ENCODE data around the gene ZNF793.

The ZNF793 gene

DNA sequence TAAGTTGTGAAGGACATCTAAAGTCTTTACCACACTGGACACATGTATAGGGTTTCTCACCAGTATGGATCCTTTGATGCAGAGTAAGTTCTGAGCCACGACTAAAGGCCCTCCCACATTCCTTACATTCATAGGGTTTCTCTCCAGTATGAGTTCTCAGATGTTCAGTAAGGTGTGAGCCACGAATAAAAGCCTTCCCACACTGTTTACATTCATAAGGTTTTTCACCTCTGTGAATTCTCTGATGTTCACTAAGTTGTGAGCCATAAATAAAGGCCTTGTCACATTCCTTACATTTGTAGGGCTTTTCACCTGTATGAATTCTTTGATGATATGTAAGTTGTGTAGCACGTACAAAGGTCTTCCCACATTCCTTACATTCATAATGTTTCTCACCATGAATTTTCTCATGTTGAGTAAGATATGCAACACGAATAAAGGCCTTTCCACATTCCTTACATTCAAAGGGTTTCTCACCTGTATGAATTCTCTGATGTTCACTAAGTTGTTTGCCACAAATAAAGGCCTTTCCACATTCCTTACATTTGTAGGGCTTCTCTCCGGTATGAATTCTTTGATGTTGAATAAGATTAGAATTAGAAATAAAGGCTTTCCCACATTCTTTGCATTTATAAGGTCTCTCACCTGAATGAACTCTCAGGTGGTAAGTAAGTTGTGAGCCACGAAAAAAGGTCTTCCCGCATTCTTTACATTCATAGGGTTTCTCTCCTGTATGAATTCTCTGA lies 58.1 kb downstream of the ZNF793 start:
- H3K4me2 ChIP-seq (ENCODE audit: low read length): no peak overlapping the region
- H2AFZ ChIP-seq (ENCODE audit: low read length): no peak overlapping the region
- H3K36me3 ChIP-seq (ENCODE audit: insufficient read depth, low read length): peaks cover 42% of the 10 kb centered on the region
- peaks cover 62% of the 10 kb centered on the region for H3K9me3 ChIP-seq (ENCODE audit: low read length)
- H4K20me1 ChIP-seq (ENCODE audit: insufficient read depth, low read length): no peaks in the 10 kb centered on the region
- H3K4me3 ChIP-seq (ENCODE audit: low read depth, low read length, poor library complexity, severe bottlenecking): no peak overlapping the region
- H3F3A ChIP-seq (ENCODE audit: insufficient read depth, low read length): no peaks in the 10 kb centered on the region
- H3K27ac ChIP-seq (ENCODE audit: low read depth, low read length, poor library complexity, severe bottlenecking): no peak overlapping the region
- no peak overlapping the region for H3K9ac ChIP-seq (ENCODE audit: low read length)
- no peaks in the 10 kb centered on the region for H3K27me3 ChIP-seq (ENCODE audit: insufficient read depth, low read length)
- no peaks in the 10 kb centered on the region for H3K9me2 ChIP-seq (ENCODE audit: low read depth, low read length)
- no peak for TF ChIP-seq EZH2 (IDR thresholded peaks at IDR 0.05; ENCODE audit: borderline replicate concordance, low read length)
- TF ChIP-seq, protein P1, sequence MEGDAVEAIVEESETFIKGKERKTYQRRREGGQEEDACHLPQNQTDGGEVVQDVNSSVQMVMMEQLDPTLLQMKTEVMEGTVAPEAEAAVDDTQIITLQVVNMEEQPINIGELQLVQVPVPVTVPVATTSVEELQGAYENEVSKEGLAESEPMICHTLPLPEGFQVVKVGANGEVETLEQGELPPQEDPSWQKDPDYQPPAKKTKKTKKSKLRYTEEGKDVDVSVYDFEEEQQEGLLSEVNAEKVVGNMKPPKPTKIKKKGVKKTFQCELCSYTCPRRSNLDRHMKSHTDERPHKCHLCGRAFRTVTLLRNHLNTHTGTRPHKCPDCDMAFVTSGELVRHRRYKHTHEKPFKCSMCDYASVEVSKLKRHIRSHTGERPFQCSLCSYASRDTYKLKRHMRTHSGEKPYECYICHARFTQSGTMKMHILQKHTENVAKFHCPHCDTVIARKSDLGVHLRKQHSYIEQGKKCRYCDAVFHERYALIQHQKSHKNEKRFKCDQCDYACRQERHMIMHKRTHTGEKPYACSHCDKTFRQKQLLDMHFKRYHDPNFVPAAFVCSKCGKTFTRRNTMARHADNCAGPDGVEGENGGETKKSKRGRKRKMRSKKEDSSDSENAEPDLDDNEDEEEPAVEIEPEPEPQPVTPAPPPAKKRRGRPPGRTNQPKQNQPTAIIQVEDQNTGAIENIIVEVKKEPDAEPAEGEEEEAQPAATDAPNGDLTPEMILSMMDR (IDR thresholded peaks at IDR 0.05; ENCODE audit: low read length): no peak
- no peaks in the 10 kb centered on the region for H3K79me2 ChIP-seq (ENCODE audit: insufficient read depth, low read length)
- H3K4me1 ChIP-seq (ENCODE audit: insufficient read depth, low read length, severe bottlenecking): no peaks in the 10 kb centered on the region

DNA sequence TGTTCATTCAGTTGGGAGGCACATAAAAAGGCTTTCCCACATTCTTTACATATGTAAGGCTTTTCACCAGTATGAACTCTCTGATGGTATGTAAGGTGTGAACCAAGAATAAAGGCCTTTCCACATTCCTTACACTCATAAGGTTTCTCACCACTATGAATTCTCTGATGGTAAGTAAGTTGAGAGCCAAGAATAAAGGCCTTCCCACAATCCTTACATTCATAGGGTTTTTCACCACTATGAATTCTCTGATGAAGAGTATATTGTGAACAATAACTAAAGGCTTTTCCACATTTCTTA lies 58.6 kb downstream of the ZNF793 start:
- no peak for TF ChIP-seq EZH2 (IDR thresholded peaks at IDR 0.05; ENCODE audit: borderline replicate concordance, low read length)
- TF ChIP-seq, protein P1 (IDR thresholded peaks at IDR 0.05; ENCODE audit: low read length): no peak
- no peaks in the 10 kb centered on the region for H3K27me3 ChIP-seq (ENCODE audit: insufficient read depth, low read length)
- no peak overlapping the region for H2AFZ ChIP-seq (ENCODE audit: low read length)
- H3K36me3 ChIP-seq (ENCODE audit: insufficient read depth, low read length): peaks cover 47% of the 10 kb centered on the region
- no peaks in the 10 kb centered on the region for H3K9me2 ChIP-seq (ENCODE audit: low read depth, low read length)
- H3K79me2 ChIP-seq (ENCODE audit: insufficient read depth, low read length): no peaks in the 10 kb centered on the region
- H3K4me1 ChIP-seq (ENCODE audit: insufficient read depth, low read length, severe bottlenecking): no peaks in the 10 kb centered on the region
- H3K4me3 ChIP-seq (ENCODE audit: low read depth, low read length, poor library complexity, severe bottlenecking): no peak overlapping the region
- peaks cover 68% of the 10 kb centered on the region for H3K9me3 ChIP-seq (ENCODE audit: low read length)
- H4K20me1 ChIP-seq (ENCODE audit: insufficient read depth, low read length): no peaks in the 10 kb centered on the region
- no peak overlapping the region for H3K9ac ChIP-seq (ENCODE audit: low read length)
- H3K4me2 ChIP-seq (ENCODE audit: low read length): no peak overlapping the region
- no peak overlapping the region for H3K27ac ChIP-seq (ENCODE audit: low read depth, low read length, poor library complexity, severe bottlenecking)
- no peaks in the 10 kb centered on the region for H3F3A ChIP-seq (ENCODE audit: insufficient read depth, low read length)

DNA sequence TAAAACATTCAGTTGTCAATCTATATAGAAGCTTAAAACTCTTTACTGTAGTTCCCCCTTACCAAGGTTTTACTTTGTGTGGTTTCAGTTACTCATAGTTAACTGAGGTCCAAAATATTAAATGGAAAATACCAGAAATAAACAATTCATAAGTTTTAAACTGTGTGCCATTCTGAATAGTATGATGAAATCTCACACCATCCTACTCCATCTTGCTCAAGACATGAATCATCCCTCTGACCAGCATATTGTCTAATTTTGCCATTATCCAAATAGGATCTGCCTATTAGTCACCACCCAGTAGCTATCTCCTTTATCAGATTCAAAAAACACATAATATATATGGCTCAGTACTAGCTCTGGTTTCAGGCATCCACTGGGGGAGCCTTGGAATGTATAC lies 65.5 kb downstream of the ZNF793 start:
- no peak overlapping the region for H3K4me2 ChIP-seq (ENCODE audit: low read length)
- no peak overlapping the region for H3K27ac ChIP-seq (ENCODE audit: low read depth, low read length, poor library complexity, severe bottlenecking)
- H4K20me1 ChIP-seq (ENCODE audit: insufficient read depth, low read length): no peaks in the 10 kb centered on the region
- peaks cover 36% of the 10 kb centered on the region for H3K9me3 ChIP-seq (ENCODE audit: low read length)
- no peak for TF ChIP-seq EZH2 (IDR thresholded peaks at IDR 0.05; ENCODE audit: borderline replicate concordance, low read length)
- H3K9ac ChIP-seq (ENCODE audit: low read length): no peak overlapping the region
- no peak overlapping the region for H2AFZ ChIP-seq (ENCODE audit: low read length)
- H3K27me3 ChIP-seq (ENCODE audit: insufficient read depth, low read length): no peaks in the 10 kb centered on the region
- peaks cover 48% of the 10 kb centered on the region for H3K36me3 ChIP-seq (ENCODE audit: insufficient read depth, low read length)
- no peaks in the 10 kb centered on the region for H3K79me2 ChIP-seq (ENCODE audit: insufficient read depth, low read length)
- no peaks in the 10 kb centered on the region for H3K4me1 ChIP-seq (ENCODE audit: insufficient read depth, low read length, severe bottlenecking)
- no peak overlapping the region for H3K4me3 ChIP-seq (ENCODE audit: low read depth, low read length, poor library complexity, severe bottlenecking)
- no peaks in the 10 kb centered on the region for H3F3A ChIP-seq (ENCODE audit: insufficient read depth, low read length)
- no peaks in the 10 kb centered on the region for H3K9me2 ChIP-seq (ENCODE audit: low read depth, low read length)

DNA sequence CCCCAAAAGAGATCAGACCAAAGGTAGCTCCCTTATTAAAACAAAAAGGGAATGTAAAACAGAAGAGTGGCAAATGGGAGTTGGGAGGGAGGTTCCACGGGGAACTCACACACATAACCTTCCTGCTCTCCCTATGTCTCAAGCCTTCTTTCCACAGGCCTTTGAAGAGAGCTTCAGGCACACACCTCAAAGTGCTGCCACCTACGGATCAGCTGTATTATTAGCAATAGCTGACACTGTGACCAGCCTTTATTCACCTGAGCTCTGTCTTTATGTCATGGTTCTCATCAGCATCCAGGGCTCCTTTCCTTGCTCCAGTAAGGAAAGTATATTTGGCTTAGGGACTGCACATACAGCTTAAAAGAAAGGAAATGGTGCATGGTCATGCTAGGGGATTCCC lies 76.6 kb downstream of the ZNF793 start:
- H3K27me3 ChIP-seq (ENCODE audit: insufficient read depth, low read length): no peaks in the 10 kb centered on the region
- H3K9ac ChIP-seq (ENCODE audit: low read length): no peak overlapping the region
- H3K9me2 ChIP-seq (ENCODE audit: low read depth, low read length): no peaks in the 10 kb centered on the region
- H3K4me3 ChIP-seq (ENCODE audit: low read depth, low read length, poor library complexity, severe bottlenecking): no peak overlapping the region
- H3K79me2 ChIP-seq (ENCODE audit: insufficient read depth, low read length): no peaks in the 10 kb centered on the region
- H3K27ac ChIP-seq (ENCODE audit: low read depth, low read length, poor library complexity, severe bottlenecking): no peak overlapping the region
- no peaks in the 10 kb centered on the region for H4K20me1 ChIP-seq (ENCODE audit: insufficient read depth, low read length)
- TF ChIP-seq EZH2 (IDR thresholded peaks at IDR 0.05; ENCODE audit: borderline replicate concordance, low read length): no peak
- TF ChIP-seq, protein P1 (IDR thresholded peaks at IDR 0.05; ENCODE audit: low read length): no peak; the same call in 1 of the 2 replicates
- H3F3A ChIP-seq (ENCODE audit: insufficient read depth, low read length): no peaks in the 10 kb centered on the region
- peaks cover 46% of the 10 kb centered on the region for H3K9me3 ChIP-seq (ENCODE audit: low read length)
- no peak overlapping the region for H3K4me2 ChIP-seq (ENCODE audit: low read length)
- H3K36me3 ChIP-seq (ENCODE audit: insufficient read depth, low read length): peaks cover 78% of the 10 kb centered on the region
- no peak overlapping the region for H2AFZ ChIP-seq (ENCODE audit: low read length)
- H3K4me1 ChIP-seq (ENCODE audit: insufficient read depth, low read length, severe bottlenecking): no peaks in the 10 kb centered on the region

Data from OCI-LY1 (cell line).